ENCODE data around the gene MAP6.

Gene MAP6

DNA sequence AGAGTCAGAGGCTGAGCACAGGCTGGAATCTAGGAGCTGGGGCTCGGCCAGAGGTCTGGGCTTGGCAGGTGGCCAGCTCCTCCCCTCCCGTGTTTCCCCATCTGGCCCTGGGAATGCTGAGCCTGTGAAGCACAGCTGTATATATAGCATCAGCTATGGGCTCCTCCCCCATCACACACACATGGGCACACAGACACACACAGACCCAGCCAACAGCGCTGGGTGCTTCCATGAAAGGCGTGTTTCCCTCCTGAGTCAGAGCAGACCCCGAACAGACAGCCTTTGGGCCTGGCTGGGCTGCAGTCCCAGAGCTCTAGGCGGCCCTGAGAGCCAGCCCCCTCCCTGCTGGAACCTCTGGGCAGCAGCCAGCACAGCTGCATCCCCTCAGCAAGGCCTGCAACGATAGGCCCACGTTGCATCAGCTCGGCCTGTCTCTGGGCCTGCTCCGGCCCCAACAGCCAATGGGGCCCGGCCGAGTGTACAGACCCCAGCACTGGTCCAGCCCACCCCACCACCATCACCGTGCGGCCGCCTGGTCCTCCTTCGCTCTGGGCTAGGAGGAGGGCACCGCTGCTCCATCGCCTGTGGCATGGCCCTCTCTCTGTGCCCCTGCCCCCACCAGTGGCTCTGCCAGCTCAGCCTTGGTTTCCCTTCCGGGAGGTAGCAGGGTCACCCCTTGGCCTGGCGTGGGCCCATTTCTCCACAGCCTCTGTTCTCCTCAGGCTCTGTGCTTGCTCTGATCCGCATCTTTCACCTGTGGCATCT, 114.4 kb downstream of the MAP6 start:
- Histone ChIP-seq H3K36me3 (no peaks in the 10 kb centered on the region), H3K27me3 (ENCODE audit: insufficient read depth, low read depth, severe bottlenecking) (no peaks in the 10 kb centered on the region), H3K9me3 (ENCODE audit: severe bottlenecking) (no peaks in the 10 kb centered on the region), H3K4me3 (ENCODE audit: low read depth, low read length) (no peak overlapping the region), H3K27ac (no peak overlapping the region)
- TF ChIP-seq, protein P1, sequence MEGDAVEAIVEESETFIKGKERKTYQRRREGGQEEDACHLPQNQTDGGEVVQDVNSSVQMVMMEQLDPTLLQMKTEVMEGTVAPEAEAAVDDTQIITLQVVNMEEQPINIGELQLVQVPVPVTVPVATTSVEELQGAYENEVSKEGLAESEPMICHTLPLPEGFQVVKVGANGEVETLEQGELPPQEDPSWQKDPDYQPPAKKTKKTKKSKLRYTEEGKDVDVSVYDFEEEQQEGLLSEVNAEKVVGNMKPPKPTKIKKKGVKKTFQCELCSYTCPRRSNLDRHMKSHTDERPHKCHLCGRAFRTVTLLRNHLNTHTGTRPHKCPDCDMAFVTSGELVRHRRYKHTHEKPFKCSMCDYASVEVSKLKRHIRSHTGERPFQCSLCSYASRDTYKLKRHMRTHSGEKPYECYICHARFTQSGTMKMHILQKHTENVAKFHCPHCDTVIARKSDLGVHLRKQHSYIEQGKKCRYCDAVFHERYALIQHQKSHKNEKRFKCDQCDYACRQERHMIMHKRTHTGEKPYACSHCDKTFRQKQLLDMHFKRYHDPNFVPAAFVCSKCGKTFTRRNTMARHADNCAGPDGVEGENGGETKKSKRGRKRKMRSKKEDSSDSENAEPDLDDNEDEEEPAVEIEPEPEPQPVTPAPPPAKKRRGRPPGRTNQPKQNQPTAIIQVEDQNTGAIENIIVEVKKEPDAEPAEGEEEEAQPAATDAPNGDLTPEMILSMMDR (IDR thresholded peaks at IDR 0.05; ENCODE audit: low read depth, low read length) = no peak
- no peak for DNase-seq

DNA sequence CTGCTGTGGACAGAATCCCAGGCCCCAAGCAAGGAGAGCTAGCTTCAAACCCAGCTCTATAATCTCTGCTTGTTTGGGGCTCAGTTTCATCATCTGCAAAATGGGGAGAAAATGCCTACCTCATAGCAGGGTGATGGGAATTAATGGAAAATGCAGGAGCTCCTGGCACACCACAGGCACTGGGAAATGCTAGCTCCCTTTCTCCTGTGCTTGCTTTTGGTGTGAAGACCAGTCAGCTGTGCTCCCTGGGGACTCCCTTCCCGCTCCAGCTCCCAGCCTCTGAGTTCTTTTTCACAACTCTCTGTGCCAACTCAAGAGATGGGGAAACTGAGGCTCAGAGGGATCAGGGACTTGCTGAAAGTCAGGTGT, 115.0 kb downstream of the MAP6 start:
- Histone ChIP-seq H3K27me3 (ENCODE audit: insufficient read depth, low read depth, severe bottlenecking) (no peaks in the 10 kb centered on the region), H3K36me3 (no peaks in the 10 kb centered on the region), H3K9me3 (ENCODE audit: severe bottlenecking) (peaks cover 2% of the 10 kb centered on the region), H3K4me3 (ENCODE audit: low read depth, low read length) (no peak overlapping the region), H3K27ac (no peak overlapping the region)
- TF ChIP-seq, protein P1 (IDR thresholded peaks at IDR 0.05; ENCODE audit: low read depth, low read length) = no peak
- no peak for DNase-seq

DNA sequence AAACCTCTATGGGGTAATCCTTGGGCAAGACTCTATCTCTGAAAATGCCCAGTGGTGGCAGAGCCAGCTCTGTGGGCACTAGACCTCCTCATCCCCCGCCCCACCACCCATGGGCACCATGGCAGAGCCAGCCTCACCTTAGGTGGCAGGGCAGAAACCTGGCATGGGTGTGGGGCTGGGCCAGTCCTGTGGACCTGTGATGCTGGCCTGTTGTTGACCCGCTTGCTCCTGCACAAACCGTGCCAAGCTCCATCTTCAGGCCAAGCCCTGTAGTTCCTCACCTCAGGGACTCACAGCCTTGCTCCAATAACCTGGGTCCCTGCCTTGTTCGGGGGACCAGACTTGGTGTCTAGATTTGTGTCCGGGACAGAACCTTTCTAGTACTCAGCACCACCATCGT, 115.7 kb downstream of the MAP6 start:
- DNase-seq = no peak

DNA sequence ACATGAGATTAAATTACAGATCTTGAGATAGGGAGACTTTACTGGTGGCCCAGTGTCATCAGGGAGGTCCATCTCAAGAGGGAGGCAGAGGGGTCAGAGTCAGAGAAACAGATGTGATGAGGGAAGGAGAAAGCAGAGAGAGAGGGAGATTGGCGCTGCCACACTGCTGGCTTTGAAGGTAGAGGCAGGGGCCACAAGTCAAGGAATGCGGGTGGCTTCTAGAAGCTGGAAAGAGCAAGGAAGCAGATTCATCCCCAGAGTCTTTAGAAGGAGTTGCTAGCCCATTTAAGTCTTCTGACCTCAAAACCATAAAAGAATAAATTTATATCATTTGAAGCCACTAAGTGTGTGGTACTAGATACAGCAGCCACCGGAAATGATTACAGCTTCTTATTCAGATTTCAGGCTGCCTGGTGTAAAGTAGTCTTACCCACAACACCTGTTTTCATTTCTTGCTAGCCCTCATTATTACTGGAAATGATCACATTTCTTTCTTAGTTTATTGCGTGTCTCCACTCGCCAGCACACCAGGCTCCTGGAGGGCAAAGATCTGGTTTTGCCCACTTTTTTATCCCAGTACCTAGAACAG, 119.4 kb downstream of the MAP6 start:
- H3K9me3 ChIP-seq (ENCODE audit: severe bottlenecking) = peaks cover 2% of the 10 kb centered on the region
- no peak for DNase-seq
- H3K36me3 ChIP-seq = no peaks in the 10 kb centered on the region
- TF ChIP-seq, protein P1 (IDR thresholded peaks at IDR 0.05; ENCODE audit: low read depth, low read length) = no peak
- H3K27ac ChIP-seq = no peak overlapping the region
- no peak overlapping the region for H3K4me3 ChIP-seq (ENCODE audit: low read depth, low read length)
- no peaks in the 10 kb centered on the region for H3K27me3 ChIP-seq (ENCODE audit: insufficient read depth, low read depth, severe bottlenecking)

More for the DNA sequence above, 115.7 kb downstream of the MAP6 start:
- Histone ChIP-seq H3K27ac (no peak overlapping the region), H3K36me3 (no peaks in the 10 kb centered on the region), H3K9me3 (ENCODE audit: severe bottlenecking) (peaks cover 2% of the 10 kb centered on the region), H3K27me3 (ENCODE audit: insufficient read depth, low read depth, severe bottlenecking) (no peaks in the 10 kb centered on the region), H3K4me3 (ENCODE audit: low read depth, low read length) (no peak overlapping the region)
- TF ChIP-seq, protein P1 (IDR thresholded peaks at IDR 0.05; ENCODE audit: low read depth, low read length) = no peak

DNA sequence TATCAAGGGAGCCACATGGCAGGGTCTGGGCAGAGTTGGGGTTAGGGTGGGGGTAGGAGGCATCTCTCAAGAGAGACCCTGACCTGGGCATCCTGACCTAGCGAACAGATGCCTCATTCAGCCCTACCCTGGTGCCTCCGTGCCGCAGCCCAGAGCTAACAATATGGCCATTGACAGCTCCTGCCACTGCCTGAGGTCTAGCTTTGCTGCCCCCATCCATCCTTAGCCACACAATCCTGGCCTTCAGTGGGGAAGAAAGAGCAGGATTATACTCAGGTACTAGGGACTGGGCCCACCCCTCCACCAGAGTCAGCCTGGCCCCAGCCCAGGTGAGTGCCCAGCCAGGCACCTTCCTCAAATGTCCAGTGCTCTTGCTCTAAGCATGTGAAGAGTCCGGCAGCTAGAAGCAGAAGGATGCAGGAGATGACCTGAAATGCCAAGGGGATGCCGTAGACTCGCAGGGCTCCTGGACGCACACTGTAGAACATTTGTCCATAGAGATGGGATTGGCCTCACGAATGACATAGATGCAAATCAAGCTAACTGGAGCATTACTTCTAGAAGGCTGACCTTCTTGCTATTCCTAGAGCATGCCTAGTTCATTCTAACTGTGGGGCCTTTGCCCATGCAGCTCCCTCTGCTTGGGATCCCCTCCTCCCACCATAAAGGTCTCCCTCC, 120.1 kb downstream of the MAP6 start:
- no peak for DNase-seq
- H3K4me3 ChIP-seq (ENCODE audit: low read depth, low read length) = no peak overlapping the region
- H3K27me3 ChIP-seq (ENCODE audit: insufficient read depth, low read depth, severe bottlenecking) = no peaks in the 10 kb centered on the region
- H3K36me3 ChIP-seq = no peaks in the 10 kb centered on the region
- H3K27ac ChIP-seq = no peak overlapping the region
- TF ChIP-seq, protein P1 (IDR thresholded peaks at IDR 0.05; ENCODE audit: low read depth, low read length) = no peak
- H3K9me3 ChIP-seq (ENCODE audit: severe bottlenecking) = peaks cover 2% of the 10 kb centered on the region

Measured in WERI-Rb-1 (cell line).